PC-9 (cell line): ENCODE results near the gene PPP4R3B. TPM values are rescaled to one million over a fixed set of nuclear protein-coding genes. Genes with fewer than 3 reads are reported as not detected.

Experiments used
- BruUV-seq: library from RNA; stranded (reverse); fragments of 400-500 nt; replicated peaks from 2 replicates; lab custom pipeline; 2021; lab: Mats Ljungman, UMichigan
- CTCF ChIA-PET: fragments of 300-600 bp; sonication (Branson Sonifier 250); formaldehyde crosslinking; loops from one replicate; lab custom pipeline; 2022; ENCODE audit warnings: antibody characterized with exemption; lab: Charles Lee
- POLR2A ChIA-PET: fragments of 300-600 bp; sonication (Branson Sonifier 250); formaldehyde crosslinking; loops from one replicate; lab custom pipeline; 2022; ENCODE audit warnings: antibody characterized with exemption; ENCODE audit not compliant: unreplicated experiment; lab: Charles Lee
- DNase-seq, 2 experiments: peaks; one replicate each; pipeline versions ENCODE4 v3.0.0 to v3.0.0-alpha.2; 2015 to 2022; ENCODE audit warnings: mixed read lengths in 1 of 2
- H2AFZ ChIP-seq: fragments of 200-600 bp; sonication (generic); 2 replicates; pipeline ENCODE4 v1.8.1; 2017; ENCODE audit warnings: antibody characterized with exemption
- H3F3A ChIP-seq: fragments of 200-600 bp; sonication (generic); 2 replicates; pipeline ENCODE4 v1.8.1; 2017; ENCODE audit warnings: antibody characterized with exemption, mild to moderate bottlenecking, low read depth; ENCODE audit not compliant: insufficient read depth
- H3K27ac ChIP-seq: fragments of 200-600 bp; sonication (generic); 2 replicates; pipeline ENCODE4 v1.6.1; 2016; ENCODE audit warnings: mixed run types
- H3K27me3 ChIP-seq: fragments of 200-600 bp; sonication (generic); 2 replicates; pipeline ENCODE4 v1.6.1; 2016; ENCODE audit warnings: low read depth, mixed run types; ENCODE audit not compliant: insufficient read depth
- H3K36me3 ChIP-seq: fragments of 200-600 bp; sonication (generic); 2 replicates; pipeline ENCODE4 v1.6.1; 2016; ENCODE audit warnings: low read depth, mixed run types
- H3K4me1 ChIP-seq: fragments of 200-600 bp; sonication (generic); replicated peaks from 2 replicates; pipeline ENCODE4 v1.6.1; 2016; ENCODE audit warnings: mixed run types; ENCODE audit not compliant: insufficient read depth
- H3K4me2 ChIP-seq: fragments of 200-600 bp; sonication (generic); 2 replicates; pipeline ENCODE4 v1.6.1; 2017; ENCODE audit warnings: mixed run types
- H3K4me3 ChIP-seq: fragments of 200-600 bp; sonication (generic); 2 replicates; pipeline ENCODE4 v1.6.1; 2016; ENCODE audit warnings: mixed run types
- H3K79me2 ChIP-seq: fragments of 200-600 bp; sonication (generic); 2 replicates; pipeline ENCODE4 v1.6.1; 2017; ENCODE audit warnings: low read depth, mixed run types
- H3K9me2 ChIP-seq: fragments of 200-600 bp; sonication (generic); 2 replicates; pipeline ENCODE4 v1.8.1; 2017; ENCODE audit warnings: mild to moderate bottlenecking; ENCODE audit not compliant: insufficient read depth
- H3K9me3 ChIP-seq: fragments of 200-600 bp; sonication (generic); 2 replicates; pipeline ENCODE4 v1.8.1; 2016; ENCODE audit warnings: low read depth; ENCODE audit not compliant: insufficient read depth
- H4K20me1 ChIP-seq: fragments of 200-600 bp; sonication (generic); 2 replicates; pipeline ENCODE4 v1.8.1; 2017; ENCODE audit not compliant: insufficient read depth
- CTCF ChIP-seq: fragments of 200-600 bp; sonication (generic); conservative IDR thresholded peaks from 2 replicates; pipeline ENCODE4 v1.6.1; 2017; ENCODE audit warnings: mixed run types, antibody characterized with exemption, mild to moderate bottlenecking, moderate library complexity
- EZH2 ChIP-seq: fragments of 200-600 bp; sonication (generic); IDR thresholded peaks from 2 replicates; pipeline ENCODE4 v1.8.0; 2017; ENCODE audit warnings: antibody characterized with exemption, low read depth
- intact Hi-C: fragments of 100-400 bp; cut with micrococcal nuclease; formaldehyde crosslinking; loops from one replicate; pipeline ENCODE4 v1.10.0; 2022; ENCODE audit not compliant: unreplicated experiment
- total RNA-seq: library from RNA; stranded (reverse); gene quantifications from 2 replicates; pipeline ENCODE4 v1.2.3, GENCODE V29; 2021

The PPP4R3B gene
- total RNA-seq, 1 experiment from 2014 or later, result 66.2 TPM

GRCh38 chr2:55621802-55622201, 4.4 kb upstream of the PPP4R3B start:
- POLR2A ChIA-PET, result no interaction called here
- Histone ChIP-seq H3K4me1 (peaks cover 13% of the 10 kb centered on the region), H3K9me3 (no peaks in the 10 kb centered on the region), H3K4me2 (no peak overlapping the region), H3K4me3 (no peak overlapping the region), H3K27me3 (no peaks in the 10 kb centered on the region), H3K9me2 (no peaks in the 10 kb centered on the region), H3F3A (peaks cover 8% of the 10 kb centered on the region; the same call in 1 of the 2 replicates), H4K20me1 (peaks cover 25% of the 10 kb centered on the region; the same call in 1 of the 2 replicates), H3K36me3 (no peaks in the 10 kb centered on the region), H3K79me2 (peaks cover 47% of the 10 kb centered on the region), H3K27ac (no peak overlapping the region), H2AFZ (no peak overlapping the region)
- CTCF ChIA-PET, result no interaction called here
- DNase-seq, result no peak
- intact Hi-C loops, result no loop called here
- TF ChIP-seq EZH2 (no peak), CTCF (no peak)
- BruUV-seq, result no TSS peak

- BruUV-seq, result no TSS peak
- H4K20me1 ChIP-seq, result peaks cover 27% of the 10 kb centered on the region
- H3K4me2 ChIP-seq, result peak overlapping the region; percentile 97
- DNase-seq, result peak in 1 of 2 experiments; percentile 6
- ChIA-PET CTCF (no interaction called here), POLR2A (no interaction called here)
- intact Hi-C loops, result no loop called here
- H3K27ac ChIP-seq, result no peak overlapping the region
- no peaks in the 10 kb centered on the region for H3K9me2 ChIP-seq
- H3K4me1 ChIP-seq, result peaks cover 17% of the 10 kb centered on the region
- H3F3A ChIP-seq, result peaks cover 10% of the 10 kb centered on the region; the same call in 1 of the 2 replicates
- H3K4me3 ChIP-seq, result no peak overlapping the region
- H3K27me3 ChIP-seq, result no peaks in the 10 kb centered on the region
- TF ChIP-seq CTCF (peak; percentile 51), EZH2 (no peak)
- peaks cover 63% of the 10 kb centered on the region for H3K79me2 ChIP-seq
- no peak overlapping the region for H2AFZ ChIP-seq
- H3K36me3 ChIP-seq, result peaks cover 3% of the 10 kb centered on the region; the same call in 1 of the 2 replicates
- H3K9me3 ChIP-seq, result no peaks in the 10 kb centered on the region
These were observed 2.8 kb upstream of the PPP4R3B start for GRCh38 chr2:55620123-55620779.

DNA sequence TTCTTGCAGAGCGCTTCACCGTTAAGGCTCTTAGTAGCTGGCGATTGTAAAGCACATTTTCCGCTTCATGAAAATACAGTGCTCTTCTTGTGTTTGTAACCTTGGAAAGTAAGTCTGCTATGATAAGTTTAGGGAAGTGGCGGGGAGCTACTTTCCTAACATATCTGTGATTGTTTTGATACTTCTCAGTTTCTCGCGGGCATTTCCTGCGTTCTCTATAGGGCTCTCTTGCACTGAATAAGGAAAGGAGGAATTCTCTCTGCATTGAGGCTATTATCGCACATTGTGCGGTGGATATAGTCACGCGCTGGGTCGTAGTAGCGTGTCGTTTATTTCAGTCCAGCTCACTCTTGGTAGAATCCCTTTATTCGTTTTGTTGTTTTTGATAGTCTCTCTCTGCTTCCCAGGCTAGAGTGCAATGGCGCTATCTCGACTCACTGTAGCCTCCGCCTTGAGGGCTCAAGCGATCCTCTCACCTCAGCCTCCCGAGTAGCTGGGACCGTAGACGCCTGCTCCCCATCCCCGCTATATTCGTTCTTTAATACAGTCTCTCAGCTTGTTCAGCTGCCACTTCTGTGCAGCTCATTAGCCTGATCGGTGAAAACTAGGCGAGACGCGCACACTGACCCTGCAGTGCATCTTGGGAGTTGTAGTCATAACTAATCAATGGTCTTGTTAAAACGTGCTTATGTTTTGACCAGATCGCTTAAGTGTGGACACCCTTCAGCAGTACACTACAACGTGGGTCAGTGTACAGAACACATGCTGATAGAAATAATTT, 1.0 kb upstream of the PPP4R3B start:
- POLR2A ChIA-PET, result interaction anchor here (0.5 to 0.8 kb wide), 7 partner anchors 48 to 1849 kb away, joined by 3 to 11 read pairs (median 3); no protein-coding TSS in a partner anchor

More for the DNA sequence above, 1.0 kb upstream of the PPP4R3B start:
- peaks cover 18% of the 10 kb centered on the region for H3K36me3 ChIP-seq
- H3K27me3 ChIP-seq, result no peaks in the 10 kb centered on the region
- no peaks in the 10 kb centered on the region for H3K9me3 ChIP-seq
- H3K4me3 ChIP-seq, result peak overlapping the region; percentile 97
- peak overlapping the region; percentile 96 for H2AFZ ChIP-seq
- no peaks in the 10 kb centered on the region for H3K9me2 ChIP-seq
- CTCF ChIA-PET, result no interaction called here
- peaks cover 23% of the 10 kb centered on the region for H3K4me1 ChIP-seq
- DNase-seq, result peak; percentile 53 to 63
- H4K20me1 ChIP-seq, result peaks cover 26% of the 10 kb centered on the region
- H3K27ac ChIP-seq, result peak overlapping the region; percentile 69
- H3K4me2 ChIP-seq, result peak overlapping the region; percentile 97
- H3K79me2 ChIP-seq, result peaks cover 81% of the 10 kb centered on the region
- H3F3A ChIP-seq, result peaks cover 18% of the 10 kb centered on the region; the same call in 1 of the 2 replicates
- 0 out of 2 replicates have a peak, but pooled peaks have one; percentile 4 for TF ChIP-seq CTCF
- no peak for TF ChIP-seq EZH2
- BruUV-seq, result TSS peak; percentile 58
- intact Hi-C loops, result loop anchor here (5.0 to 10.0 kb wide), 2 partner anchors 201 to 894 kb away; partner anchors contain the start of genes CCDC88A and EML6
